Cerebellar nuclear complex (tissue), 1 donor: ENCODE data around the gene MLXIP.

Source experiments
- DNase-seq, 2 experiments: peaks; one replicate each; lab custom pipeline; 2025; lab: John Stamatoyannopoulos, UW

The MLXIP gene

DNA sequence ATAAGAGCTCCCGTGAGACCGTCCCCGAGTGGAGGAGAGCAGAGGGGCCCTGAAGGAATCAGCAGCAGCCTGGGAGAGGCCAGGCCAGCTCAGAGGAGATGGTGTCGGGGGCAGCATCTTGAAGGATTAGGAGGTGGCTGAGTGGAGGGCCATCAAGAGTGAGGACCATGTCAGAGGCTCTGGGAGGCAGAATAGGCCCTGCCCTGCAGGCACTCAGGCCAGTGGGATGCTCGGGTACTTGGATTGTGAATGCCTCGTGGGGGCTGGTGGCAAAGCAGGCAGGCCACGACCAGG, 47.7 kb downstream of the MLXIP start:
- DNase-seq: no peak

DNA sequence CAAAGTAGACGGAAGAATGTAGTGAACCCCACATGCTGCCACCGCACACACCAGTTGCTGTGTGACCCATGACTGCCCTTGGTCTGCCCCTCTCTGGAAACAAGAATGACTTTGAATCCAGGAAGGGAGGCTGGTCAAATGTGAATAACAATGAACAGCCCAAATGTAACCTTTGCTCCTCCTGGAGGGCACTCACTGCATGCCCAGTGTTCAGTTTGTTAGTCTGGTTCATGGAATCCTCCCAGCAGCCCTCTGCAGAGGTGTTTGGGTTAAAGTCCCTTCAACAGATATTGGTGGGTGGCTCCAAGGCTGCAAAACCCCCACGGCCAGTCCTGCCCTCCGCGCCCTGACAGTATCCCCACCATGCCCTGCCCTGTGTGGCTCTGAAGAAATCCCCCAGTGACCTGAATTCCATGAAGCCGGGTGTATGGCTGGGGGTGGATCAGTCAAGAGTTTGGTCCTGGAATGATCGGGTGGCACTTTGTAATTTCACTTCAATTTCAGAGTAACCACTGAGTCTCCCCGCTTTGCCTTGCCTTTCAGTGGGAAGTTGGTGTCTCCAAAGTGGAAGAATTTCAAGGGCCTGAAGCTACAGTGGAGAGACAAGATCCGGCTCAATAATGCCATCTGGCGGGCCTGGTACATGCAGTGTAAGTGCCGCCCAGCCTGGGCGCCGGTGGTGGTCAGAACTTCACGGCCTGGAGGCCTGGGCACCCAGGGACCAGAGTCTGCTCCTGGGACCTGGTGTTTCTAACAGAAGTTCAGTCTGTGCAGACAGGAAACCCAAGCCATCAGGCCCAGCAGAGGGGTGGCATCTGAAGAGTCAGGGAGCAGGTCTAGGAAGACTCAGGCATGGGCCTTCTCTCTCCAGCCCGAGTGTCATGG, 48.4 kb downstream of the MLXIP start:
- no peak for DNase-seq

DNA sequence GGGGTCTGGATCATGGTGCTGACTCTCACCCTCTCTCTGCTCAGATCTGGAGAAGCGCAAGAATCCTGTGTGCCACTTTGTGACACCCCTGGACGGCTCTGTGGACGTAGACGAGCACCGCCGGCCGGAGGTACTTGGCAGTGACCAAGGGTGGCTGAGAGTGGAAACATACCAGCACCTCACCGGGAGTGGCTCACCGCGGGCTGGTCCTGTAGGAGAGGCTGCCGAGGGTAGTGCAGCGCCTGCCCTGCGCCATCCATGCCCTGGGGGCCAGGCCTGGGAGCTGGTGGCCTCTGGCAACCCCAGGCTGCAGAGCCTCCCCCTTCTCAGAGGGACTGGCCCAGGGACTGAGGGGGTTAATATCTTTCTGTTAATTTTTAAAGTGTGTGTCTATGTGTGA, 49.3 kb downstream of the MLXIP start:
- no peak for DNase-seq

DNA sequence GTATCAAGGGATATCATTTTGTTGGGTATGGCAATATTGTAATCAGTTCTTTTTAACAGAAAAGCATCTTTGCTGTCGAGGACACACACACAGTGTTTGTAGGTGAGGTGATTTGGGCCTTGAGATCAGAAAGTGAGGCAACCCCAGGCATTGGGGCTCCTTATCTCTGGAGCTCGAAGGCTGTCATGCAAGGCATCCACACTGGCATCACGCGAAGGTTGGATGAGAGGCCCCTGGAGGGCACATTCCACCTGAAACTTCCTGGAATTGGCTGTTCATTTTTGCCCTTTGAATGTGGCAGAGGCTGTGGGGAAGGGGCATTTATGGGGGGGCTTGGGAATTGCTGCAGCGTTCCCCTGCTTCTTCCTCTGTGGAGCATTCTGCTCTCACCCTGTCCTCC, 49.9 kb downstream of the MLXIP start:
- no peak for DNase-seq

DNA sequence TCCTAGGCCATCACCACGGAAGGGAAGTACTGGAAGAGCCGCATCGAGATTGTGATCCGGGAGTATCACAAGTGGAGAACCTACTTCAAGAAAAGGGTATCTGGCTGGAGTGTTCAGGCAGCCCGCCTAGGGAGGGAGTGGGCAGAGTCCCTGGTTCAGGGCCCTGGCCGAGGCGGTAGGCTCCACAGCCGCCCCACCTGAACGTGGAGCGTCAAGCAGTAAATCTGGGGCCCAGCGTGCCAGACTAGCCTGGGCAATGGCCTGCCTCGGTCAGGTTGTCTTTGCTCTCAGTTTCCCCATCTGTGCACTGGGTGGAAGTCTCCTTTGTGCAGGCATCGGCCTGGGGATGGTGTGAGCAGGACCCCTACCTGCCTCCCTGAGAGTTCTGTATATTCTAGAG, 50.6 kb downstream of the MLXIP start:
- no peak for DNase-seq

DNA sequence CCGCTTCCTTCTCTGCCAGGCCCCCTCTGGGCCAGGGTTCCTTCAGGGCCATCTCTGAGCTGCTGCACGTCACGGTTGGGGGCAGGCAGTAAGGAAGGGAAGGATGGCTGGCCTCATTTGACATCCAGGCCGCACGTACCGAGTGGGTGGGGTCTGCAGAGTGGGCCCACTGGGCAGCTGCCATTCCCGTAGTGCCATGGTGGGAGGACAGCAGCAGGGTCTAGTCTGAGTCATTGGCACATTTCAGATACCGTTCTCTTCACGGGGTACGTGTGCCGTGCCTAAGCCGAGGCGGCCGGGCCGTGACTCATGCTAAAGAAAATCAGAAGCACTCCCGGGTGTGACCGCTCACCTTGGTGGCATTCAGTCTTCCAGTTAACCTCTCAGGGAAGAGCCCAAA, 51.6 kb downstream of the MLXIP start:
- DNase-seq: no peak

DNA sequence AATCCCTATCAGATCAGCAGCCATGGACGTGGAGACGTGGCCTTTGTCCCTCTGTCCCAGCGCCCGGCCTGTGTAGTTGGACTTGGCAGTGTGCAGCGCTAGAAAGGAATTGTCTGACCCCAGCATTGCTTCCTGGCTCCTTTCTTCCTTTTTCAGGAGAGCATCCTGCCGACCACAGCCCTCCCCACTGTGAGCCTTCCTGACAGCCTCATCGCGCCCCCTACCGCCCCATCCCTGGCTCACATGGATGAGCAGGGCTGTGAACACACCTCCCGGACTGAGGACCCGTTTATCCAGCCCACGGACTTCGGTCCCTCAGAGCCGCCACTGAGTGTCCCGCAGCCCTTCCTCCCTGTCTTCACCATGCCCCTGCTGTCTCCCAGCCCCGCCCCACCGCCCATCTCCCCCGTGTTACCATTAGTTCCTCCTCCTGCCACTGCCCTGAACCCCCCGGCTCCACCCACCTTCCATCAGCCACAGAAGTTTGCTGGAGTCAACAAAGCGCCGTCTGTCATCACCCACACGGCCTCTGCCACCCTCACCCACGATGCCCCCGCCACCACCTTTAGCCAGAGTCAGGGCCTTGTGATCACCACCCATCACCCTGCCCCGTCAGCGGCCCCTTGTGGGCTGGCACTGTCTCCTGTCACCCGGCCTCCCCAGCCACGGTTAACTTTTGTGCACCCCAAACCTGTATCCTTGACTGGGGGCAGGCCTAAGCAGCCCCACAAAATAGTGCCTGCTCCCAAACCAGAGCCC, 54.8 kb downstream of the MLXIP start:
- DNase-seq: no peak

DNA sequence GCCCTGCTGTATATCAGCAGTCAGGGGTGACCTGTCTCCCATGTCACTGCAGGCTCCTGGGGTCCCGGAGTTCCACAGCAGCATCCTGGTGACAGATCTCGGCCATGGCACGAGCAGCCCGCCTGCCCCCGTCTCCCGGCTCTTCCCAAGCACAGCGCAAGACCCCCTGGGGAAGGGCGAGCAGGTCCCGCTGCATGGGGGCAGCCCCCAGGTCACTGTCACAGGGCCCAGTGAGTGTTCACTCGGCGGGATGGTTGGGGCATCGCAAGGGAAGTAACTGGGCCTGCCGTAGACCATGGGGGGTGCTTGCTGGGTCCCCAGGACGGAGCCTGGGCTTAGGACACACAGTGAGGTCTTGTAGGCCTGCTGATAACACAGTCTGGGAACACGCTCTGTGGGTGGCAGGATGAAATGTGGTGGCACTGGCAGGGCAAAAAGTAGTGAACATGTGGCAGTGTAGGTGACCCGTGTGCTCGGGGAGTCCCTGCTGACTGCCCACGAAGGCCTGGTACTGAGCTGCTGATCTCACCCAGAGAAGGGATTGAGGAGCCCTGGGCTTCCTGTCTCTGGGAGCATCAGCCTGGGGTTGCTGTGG, 57.0 kb downstream of the MLXIP start:
- no peak for DNase-seq

DNA sequence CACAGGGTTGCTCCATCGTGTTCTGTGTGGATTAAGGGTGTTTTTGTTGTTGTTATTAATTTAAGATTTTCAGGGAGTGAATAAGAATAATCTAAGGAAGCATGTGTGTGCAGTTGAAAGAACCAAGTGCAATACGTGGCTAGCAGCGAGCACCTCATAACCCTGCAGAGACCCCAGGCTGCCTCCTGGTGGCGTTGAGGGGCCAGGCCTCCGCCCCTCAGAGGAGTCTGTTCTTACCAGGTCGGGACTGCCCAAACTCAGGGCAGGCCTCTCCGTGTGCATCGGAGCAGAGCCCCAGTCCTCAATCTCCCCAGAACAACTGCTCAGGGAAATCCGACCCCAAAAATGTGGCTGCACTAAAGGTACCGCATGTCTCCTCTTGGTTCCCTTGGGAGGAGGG, 58.7 kb downstream of the MLXIP start:
- DNase-seq: no peak

DNA sequence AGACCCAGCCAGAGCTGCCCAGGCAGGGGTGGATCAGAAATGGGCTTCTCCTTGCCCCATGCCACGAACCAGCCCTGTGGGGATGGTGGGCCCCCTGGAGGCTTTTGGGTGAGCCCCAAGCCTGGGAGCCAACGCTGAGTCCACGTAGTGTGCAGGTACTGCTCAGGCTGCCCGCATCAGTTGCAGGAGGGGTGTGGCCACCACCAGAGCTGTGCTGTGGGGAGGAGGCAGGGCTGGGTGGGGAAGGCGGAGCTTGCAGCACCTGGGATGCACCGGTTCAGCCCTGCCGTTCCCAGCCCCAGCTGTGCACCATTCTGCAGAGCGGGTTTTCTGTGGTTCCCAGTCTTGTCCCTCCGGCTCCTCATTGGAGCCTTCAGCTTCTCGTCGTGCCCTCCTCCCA, 59.1 kb downstream of the MLXIP start:
- no peak for DNase-seq

DNA sequence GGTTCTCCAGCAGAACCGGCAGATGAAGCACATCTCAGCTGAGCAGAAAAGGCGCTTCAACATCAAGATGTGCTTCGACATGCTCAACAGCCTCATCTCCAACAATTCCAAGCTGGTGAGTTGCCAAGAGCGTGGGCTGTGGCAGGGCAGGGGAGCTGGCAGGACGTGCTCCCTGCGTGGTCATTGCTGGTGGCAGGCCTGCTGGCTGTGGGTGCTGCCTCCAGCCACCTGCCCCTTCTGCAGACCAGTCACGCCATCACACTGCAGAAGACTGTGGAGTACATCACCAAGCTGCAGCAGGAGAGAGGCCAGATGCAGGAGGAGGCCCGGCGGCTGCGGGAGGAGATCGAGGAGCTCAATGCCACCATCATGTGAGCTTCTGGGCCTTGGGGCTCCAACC, 59.6 kb downstream of the MLXIP start:
- no peak for DNase-seq

DNA sequence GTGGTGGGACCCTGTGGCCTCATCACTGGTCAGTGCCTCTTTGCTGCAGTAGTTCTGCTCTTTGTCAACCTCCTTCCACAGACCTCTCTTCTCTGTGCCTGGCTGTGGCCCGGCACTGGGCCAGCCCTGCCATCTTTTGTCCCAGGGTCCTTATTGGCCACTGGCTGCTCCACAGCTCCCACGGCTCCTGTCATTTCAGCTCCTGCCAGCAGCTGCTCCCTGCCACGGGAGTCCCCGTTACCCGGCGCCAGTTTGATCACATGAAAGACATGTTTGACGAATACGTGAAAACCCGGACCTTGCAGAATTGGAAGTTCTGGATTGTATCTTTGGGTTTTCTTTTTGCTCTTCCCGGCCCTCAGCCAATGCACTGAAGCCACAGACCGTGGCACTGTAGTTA, 60.1 kb downstream of the MLXIP start:
- no peak for DNase-seq

DNA sequence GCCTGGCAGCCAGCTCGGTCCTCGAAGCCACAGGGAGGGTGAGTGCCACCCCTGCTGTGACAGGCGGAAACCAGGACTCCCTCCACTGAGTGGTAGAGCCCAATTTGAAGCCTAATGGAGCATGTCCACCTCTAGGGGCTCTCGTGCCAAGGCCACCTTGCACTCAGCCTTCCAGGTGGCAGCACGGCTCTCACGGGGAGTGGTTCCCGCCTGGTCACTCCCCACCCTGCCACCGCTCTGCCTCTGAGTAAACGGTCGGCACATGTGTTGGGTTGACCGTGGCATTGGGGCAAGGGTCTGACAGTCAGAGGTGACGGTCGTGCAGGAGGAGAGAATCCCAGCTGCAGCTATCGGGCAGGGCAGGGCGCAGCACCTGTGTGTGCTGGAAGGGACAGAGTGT, 60.7 kb downstream of the MLXIP start:
- DNase-seq: no peak

DNA sequence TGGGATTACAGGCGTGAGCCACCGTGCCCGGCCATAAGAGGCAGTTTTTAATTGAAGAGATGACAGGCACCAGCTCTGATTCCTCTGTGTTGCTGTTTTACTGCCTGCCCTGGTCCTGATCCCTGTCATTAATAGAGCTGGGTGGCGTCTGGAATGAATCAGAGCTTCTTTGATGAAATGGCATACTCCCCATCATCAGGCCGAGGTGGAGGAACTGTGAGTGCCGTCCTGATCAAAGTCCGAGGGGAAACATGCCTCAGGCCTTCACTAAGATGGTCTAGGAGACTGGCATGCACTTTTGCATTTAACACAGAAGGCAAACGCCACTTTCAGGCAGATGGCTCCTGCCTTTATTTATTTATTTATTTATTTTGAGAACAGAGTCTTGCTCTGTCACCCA, 61.4 kb downstream of the MLXIP start:
- DNase-seq: no peak

DNA sequence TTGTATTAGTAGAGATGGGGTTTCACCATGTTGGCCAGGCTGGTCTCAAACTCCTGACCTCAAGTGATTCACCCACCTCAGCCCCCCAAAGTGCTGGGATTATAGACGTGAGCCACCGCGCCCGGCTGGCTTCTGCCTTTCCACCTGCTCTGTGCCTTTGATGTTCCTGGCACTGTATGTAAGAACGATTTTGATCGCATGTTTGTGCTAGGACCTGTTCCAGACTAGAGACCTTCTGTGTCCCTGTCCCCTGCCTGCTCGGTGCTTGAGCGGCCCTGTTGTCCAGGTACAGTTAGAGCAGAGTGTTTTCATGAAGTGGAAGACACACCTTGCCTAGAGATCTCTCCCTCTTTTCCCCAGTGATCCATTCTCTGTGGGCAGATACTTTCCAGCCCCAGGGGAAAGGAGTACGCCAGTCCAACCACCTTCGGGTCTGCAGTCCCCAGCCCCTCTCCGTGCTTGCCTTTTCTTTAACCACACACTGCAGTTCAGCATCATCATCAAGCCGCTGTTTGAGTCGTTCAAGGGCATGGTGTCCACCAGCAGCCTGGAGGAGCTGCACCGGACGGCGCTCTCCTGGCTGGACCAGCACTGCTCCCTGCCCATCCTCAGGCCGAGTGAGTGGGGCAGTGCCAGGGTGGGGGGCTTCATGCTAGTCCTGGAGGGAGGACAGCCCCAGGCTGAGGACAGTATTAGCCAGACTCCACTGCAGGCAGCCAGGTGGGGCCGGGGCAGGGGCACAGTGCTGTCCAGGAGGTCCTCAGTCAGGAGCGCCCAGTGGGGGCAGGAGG, 62.1 kb downstream of the MLXIP start:
- DNase-seq: no peak

DNA sequence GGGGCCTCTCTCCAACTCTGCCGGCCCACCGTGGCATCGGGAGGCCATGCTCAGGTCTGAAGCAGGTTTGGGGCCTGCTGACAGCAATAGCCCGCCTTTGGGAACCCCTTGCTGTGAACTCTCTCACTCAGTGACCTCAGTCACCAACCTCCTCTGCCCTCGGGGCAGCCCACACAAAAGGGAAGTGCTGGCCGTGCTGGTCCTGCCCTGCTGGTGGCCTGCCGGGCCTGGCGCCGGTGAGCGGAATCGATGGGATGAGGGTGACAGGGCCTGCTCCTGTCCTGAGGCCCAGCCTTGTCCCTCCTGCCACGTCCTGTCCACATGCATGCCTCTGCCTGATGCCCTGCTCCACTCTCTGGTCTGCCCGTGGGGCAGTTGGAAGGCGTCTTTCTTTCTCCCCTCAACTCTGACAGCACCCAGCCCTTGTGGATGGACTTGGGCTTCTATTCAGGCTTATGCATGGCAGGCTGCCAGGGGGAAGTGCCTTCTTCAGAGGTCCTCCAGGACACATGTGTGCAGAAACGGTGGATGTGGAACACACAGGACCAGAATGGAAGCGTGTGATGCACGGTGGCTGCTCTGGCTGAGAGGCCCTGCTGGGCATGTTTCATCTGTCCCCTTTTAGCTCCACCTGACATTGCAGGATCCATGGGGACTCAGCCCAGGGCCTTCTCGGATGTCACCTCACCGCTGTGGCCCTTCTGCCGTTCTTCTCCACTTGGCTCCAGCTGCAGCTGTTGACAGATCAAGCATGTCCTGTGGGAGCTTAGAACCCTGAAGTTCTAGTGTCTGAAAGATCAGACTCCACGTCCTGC, 63.6 kb downstream of the MLXIP start:
- DNase-seq: no peak

DNA sequence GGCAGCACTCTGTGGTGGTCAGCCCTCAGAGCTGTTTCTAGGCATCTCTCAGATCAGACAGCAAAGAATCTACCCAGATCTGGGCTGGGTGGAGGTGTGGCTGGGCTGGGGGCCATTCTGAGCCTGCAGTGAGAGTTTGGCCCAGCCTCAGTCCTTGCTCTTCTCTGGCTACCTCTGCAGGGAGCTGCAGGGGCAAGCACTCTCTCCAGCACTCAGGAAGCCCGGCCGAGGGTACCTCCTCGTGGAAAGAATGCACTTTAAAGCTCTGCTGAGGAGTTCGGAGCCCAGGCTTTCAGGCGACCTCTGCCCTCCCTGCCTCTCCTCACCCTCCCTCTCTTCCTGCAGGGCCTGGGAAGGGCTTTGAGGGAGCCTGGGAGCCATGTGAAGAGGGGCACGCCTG, 64.3 kb downstream of the MLXIP start:
- no peak for DNase-seq

DNA sequence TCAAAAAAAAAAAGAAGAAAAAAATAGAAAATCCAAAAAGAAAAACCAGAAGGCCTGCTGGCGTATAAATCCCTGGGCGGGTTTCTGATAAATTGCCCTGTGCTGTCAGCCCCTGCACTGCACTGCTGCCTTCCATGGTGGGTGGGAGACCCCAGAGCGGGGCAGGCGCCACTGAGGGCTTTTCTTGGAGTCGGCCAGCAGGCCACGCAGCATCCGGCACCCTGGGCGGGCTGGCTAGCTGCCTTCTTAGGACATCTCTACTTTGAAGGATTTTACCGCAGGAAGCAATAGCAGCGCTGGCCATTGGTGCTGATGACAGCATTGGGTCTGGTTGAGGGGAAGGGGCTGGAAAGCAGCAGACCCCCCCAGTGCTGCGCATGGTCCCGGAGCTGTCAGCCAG, 66.3 kb downstream of the MLXIP start:
- DNase-seq: no peak

DNA sequence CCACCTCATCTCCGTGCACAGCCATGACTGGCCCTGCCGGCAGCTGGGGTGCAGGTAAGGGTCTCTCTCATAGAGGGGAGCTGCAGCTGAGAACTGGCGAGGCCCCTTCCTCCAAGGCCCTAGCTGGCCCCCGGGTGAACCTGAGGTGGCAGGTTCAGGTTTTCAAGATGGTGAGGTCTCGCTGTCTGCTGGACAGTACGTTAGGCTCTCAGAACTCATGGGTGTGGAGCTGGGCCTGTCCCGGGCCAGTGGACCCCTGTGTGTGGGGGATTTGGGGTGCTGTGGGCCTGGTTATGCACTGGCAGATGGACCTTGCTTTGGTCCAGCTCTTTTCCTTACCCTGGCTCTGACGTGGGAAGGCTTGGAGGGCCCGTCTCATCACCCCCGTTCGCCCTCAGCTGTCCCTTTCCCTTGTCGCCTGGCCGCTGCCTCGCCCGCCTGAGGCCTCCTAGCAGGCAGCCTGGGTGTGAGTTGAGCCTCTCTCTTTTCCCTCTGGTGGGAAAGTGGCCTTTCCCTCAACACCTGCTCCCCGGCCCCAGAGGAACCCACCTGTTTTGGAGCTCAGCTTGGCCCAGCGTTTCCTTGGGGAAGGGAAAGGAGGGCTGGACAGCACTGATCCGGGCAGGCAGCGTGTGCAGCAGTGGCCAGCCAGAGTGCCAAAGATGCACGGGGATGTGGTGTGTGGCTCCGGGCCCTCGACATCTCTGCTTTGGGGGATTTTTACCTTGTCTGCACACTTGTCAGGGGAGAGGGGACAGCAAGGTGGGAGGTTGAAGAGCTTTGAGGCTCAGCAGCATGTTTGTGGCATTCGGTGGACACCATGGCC, 67.2 kb downstream of the MLXIP start:
- DNase-seq: no peak

DNA sequence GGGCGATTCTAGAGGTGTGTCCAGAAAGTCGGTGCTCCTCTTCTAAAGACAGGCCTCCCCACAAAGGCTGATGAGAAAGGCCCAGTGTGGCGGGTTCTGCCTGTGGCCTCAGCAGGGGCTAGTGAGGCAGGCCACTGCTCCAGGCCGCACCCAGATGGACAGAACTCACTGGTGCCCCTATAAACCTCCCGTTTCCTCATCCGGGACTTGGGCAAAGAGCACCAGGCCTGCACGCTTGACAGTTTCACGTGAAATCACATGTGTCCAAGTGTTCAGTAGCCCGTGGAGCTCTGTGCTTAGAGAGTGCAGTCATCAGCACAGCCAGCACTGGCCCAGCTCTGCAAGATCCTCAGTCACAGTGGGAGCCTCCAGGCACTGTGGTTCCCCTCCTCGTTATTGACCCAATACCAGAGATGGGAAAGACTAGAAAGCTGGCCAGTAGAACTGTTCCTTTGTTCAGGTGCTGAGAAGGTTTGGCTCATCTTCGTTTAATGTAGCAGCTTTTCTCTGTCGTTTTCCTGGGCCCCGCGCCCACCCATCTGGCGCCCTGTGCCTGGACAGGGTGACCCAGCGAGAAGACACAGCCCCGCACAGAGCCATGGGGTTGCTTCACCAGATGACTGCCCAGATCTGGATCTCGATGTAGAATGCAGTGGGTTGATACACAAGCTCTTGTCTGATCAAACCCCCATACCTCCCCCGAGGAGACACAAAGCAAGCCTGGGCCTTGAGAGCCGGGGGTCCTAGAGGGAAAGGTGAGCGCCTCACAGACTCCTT, 69.1 kb downstream of the MLXIP start:
- no peak for DNase-seq
